DND-41 (cell line): ENCODE results near the gene MMP8.

Source experiments
- CTCF ChIP-seq: IDR thresholded peaks from 2 replicates; pipeline ENCODE4 v1.5.1; 2012; ENCODE audit warnings: borderline replicate concordance, low read length, moderate library complexity, mild to moderate bottlenecking; ENCODE audit not compliant: poor library complexity, severe bottlenecking; ENCODE audit errors: extremely low read depth
- EZH2 ChIP-seq: IDR thresholded peaks from 3 replicates; pipeline ENCODE4 v1.6.1; 2012; ENCODE audit warnings: borderline replicate concordance, low read depth, mild to moderate bottlenecking, moderate library complexity, low read length, inconsistent platforms; ENCODE audit not compliant: severe bottlenecking

- TF ChIP-seq CTCF (no peak), EZH2 (no peak)
These were observed 46.7 kb downstream of the MMP8 start for GRCh38 chr11:102678022-102678421.
